Upper lobe of left lung (tissue), 4 donors: ENCODE results near the gene DNMT3A.

Experiments used
- POLR2A ChIP-seq, 4 donors: fragments of 450-650 bp; IDR thresholded peaks; one replicate each; pipeline ENCODE4 v1.5.1; 2016 to 2017; ENCODE audit warnings: antibody characterized with exemption in 4 of 4, mild to moderate bottlenecking in 2 of 4
- POLR2AphosphoS5 ChIP-seq, 2 donors: sonication (generic); formaldehyde crosslinking; IDR thresholded peaks; one replicate each; pipeline ENCODE4 v1.5.1; 2017; ENCODE audit warnings: antibody characterized with exemption in 2 of 2
- TF ChIP-seq, protein P1 (sequence below), 6 experiments: fragments of 450-650 bp in 4 of 6; fragments of 200-600 bp in 2 of 6; sonication (generic) in 2 of 6; IDR thresholded peaks; one replicate each; pipeline ENCODE4 v1.5.1; 2016 to 2019; ENCODE audit warnings: antibody characterized with exemption in 6 of 6

- TF ChIP-seq, protein P1, sequence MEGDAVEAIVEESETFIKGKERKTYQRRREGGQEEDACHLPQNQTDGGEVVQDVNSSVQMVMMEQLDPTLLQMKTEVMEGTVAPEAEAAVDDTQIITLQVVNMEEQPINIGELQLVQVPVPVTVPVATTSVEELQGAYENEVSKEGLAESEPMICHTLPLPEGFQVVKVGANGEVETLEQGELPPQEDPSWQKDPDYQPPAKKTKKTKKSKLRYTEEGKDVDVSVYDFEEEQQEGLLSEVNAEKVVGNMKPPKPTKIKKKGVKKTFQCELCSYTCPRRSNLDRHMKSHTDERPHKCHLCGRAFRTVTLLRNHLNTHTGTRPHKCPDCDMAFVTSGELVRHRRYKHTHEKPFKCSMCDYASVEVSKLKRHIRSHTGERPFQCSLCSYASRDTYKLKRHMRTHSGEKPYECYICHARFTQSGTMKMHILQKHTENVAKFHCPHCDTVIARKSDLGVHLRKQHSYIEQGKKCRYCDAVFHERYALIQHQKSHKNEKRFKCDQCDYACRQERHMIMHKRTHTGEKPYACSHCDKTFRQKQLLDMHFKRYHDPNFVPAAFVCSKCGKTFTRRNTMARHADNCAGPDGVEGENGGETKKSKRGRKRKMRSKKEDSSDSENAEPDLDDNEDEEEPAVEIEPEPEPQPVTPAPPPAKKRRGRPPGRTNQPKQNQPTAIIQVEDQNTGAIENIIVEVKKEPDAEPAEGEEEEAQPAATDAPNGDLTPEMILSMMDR (IDR thresholded peaks at IDR 0.05) = no peak
- no peak for TF ChIP-seq POLR2A (IDR thresholded peaks at IDR 0.05)
- peak in 1 of 2 donors; percentile 12 for TF ChIP-seq POLR2AphosphoS5 (IDR thresholded peaks at IDR 0.05)
Observed at GRCh38 chr2:25274868-25275574, 66.7 kb downstream of the DNMT3A start.
